Stimulated activated CD4-positive, alpha-beta T cell treated with anti-CD3 and anti-CD28 coated beads, Interleukin-4, amount 100 ng/mL, for 1 hour (primary cell): Measurements from ENCODE around the gene NR2F1-AS1.

ENCODE experiments used
- DNase-seq: peaks from one replicate; pipeline ENCODE4 v3.0.0-alpha.2; 2020

Gene NR2F1-AS1

GRCh38 chr5:93580927-93581445 is at the start of gene NR2F1-AS1:
NR2F1-AS1 (minus strand) TSS chr5:93581219.
- DNase-seq = no peak

GRCh38 chr5:93626801-93627200 is 45.8 kb upstream of the NR2F1-AS1 start:
- no peak for DNase-seq

- no peak for DNase-seq
Observed at GRCh38 chr5:93623153-93623552, 42.1 kb upstream of the NR2F1-AS1 start.

- DNase-seq = no peak
Observed at GRCh38 chr5:93622240-93622885, 41.3 kb upstream of the NR2F1-AS1 start.

- no peak for DNase-seq
Observed at GRCh38 chr5:93621327-93621798, 40.3 kb upstream of the NR2F1-AS1 start.

GRCh38 chr5:93620487-93621326 is 39.7 kb upstream of the NR2F1-AS1 start:
- peak; percentile 51 for DNase-seq

- no peak for DNase-seq
Observed at GRCh38 chr5:93616538-93617174, 35.6 kb upstream of the NR2F1-AS1 start.

- no peak for DNase-seq
Observed at GRCh38 chr5:93612855-93613243, 31.8 kb upstream of the NR2F1-AS1 start.

- DNase-seq = no peak
Observed at GRCh38 chr5:93611976-93612854, 31.2 kb upstream of the NR2F1-AS1 start.

GRCh38 chr5:93611273-93611975 is 30.4 kb upstream of the NR2F1-AS1 start:
- no peak for DNase-seq

GRCh38 chr5:93610581-93611272 is 29.7 kb upstream of the NR2F1-AS1 start:
- no peak for DNase-seq

- DNase-seq = no peak
Observed at GRCh38 chr5:93609762-93610161, 28.7 kb upstream of the NR2F1-AS1 start.

GRCh38 chr5:93608855-93609254 is 27.8 kb upstream of the NR2F1-AS1 start:
- no peak for DNase-seq

GRCh38 chr5:93607367-93608258 is 26.6 kb upstream of the NR2F1-AS1 start:
- no peak for DNase-seq

- no peak for DNase-seq
Observed at GRCh38 chr5:93606382-93606752, 25.3 kb upstream of the NR2F1-AS1 start.

- DNase-seq = no peak
Observed at GRCh38 chr5:93604644-93605515, 23.9 kb upstream of the NR2F1-AS1 start.

- DNase-seq = no peak
Observed at GRCh38 chr5:93603793-93604643, 23.0 kb upstream of the NR2F1-AS1 start.
